Lower lobe of right lung (tissue), 2 donors: ENCODE measurements around the gene SLC16A8. TPM values are rescaled to one million over a fixed set of nuclear protein-coding genes. Genes with fewer than 3 reads are reported as not detected.

Experiments
- ATAC-seq, 2 donors: fragments of 200-7000 bp; cut with Tn5 transposase; one replicate each; pipeline ENCODE4 v1.9.1; 2020 to 2022; ENCODE audit warnings: mild to moderate bottlenecking in 2 of 2, moderate library complexity in 2 of 2
- DNase-seq: peaks from one replicate; pipeline ENCODE4 v3.0.0-alpha.2; 2020
- H3K27ac ChIP-seq: fragments of 200-600 bp; one replicate; pipeline ENCODE4 v1.8.0; 2022
- H3K27me3 ChIP-seq: fragments of 200-600 bp; one replicate; pipeline ENCODE4 v1.8.0; 2022; ENCODE audit warnings: low read depth
- H3K36me3 ChIP-seq: fragments of 200-600 bp; one replicate; pipeline ENCODE4 v1.8.0; 2022; ENCODE audit warnings: mild to moderate bottlenecking
- H3K4me1 ChIP-seq: fragments of 200-600 bp; one replicate; pipeline ENCODE4 v1.8.0; 2022
- H3K4me3 ChIP-seq: fragments of 200-600 bp; one replicate; pipeline ENCODE4 v1.8.0; 2022; ENCODE audit warnings: mild to moderate bottlenecking
- H3K9me3 ChIP-seq: fragments of 200-600 bp; one replicate; pipeline ENCODE4 v1.8.0; 2022
- CTCF ChIP-seq: fragments of 200-600 bp; IDR thresholded peaks from one replicate; pipeline ENCODE4 v1.8.0; 2022; ENCODE audit warnings: antibody characterized with exemption, mild to moderate bottlenecking
- intact Hi-C: fragments of 100-400 bp; cut with DNase I; formaldehyde crosslinking; loops from one replicate; pipeline ENCODE4 v1.11.0; 2022
- total RNA-seq: library from RNA; stranded (reverse); fragmentation: NEBNext Ultra II Directional; extraction: Animal tissue kit (Norgen Biotek cat#: 25700); gene quantifications from one replicate; pipeline ENCODE4 v1.2.1, GENCODE V29; 2021
- donor health status: DM: no; HTN: yes; CAD: no; lungs with severe emphysema.

SLC16A8 gene
- total RNA-seq, 1 donor from 2014 or later: 0.24 TPM

GRCh38 chr22:38115423-38116205 lies 31.6 kb upstream of the SLC16A8 start:
- peak; percentile 40 for DNase-seq
- no peak overlapping the region for H3K4me3 ChIP-seq
- intact Hi-C loops: no loop called here
- H3K4me1 ChIP-seq: peaks cover 9% of the 10 kb centered on the region
- no peak for ATAC-seq
- peaks cover 11% of the 10 kb centered on the region for H3K36me3 ChIP-seq
- no peak overlapping the region for H3K27ac ChIP-seq
- H3K27me3 ChIP-seq: no peaks in the 10 kb centered on the region
- no peak for TF ChIP-seq CTCF
- H3K9me3 ChIP-seq: no peaks in the 10 kb centered on the region

- intact Hi-C loops: no loop called here
- Histone ChIP-seq H3K27me3 (no peaks in the 10 kb centered on the region), H3K4me1 (peaks cover 9% of the 10 kb centered on the region), H3K9me3 (no peaks in the 10 kb centered on the region), H3K27ac (no peak overlapping the region), H3K4me3 (no peak overlapping the region), H3K36me3 (peaks cover 11% of the 10 kb centered on the region)
- ATAC-seq (peak; percentile 91 to 93), DNase-seq (peak; percentile 89)
- peak; percentile 96 for TF ChIP-seq CTCF
Observed at GRCh38 chr22:38114484-38115398, 30.8 kb upstream of the SLC16A8 start.

- H3K4me1 ChIP-seq: peaks cover 9% of the 10 kb centered on the region
- H3K9me3 ChIP-seq: no peaks in the 10 kb centered on the region
- H3K36me3 ChIP-seq: peaks cover 3% of the 10 kb centered on the region
- DNase-seq (no peak), ATAC-seq (no peak)
- no peak overlapping the region for H3K4me3 ChIP-seq
- no peaks in the 10 kb centered on the region for H3K27me3 ChIP-seq
- H3K27ac ChIP-seq: no peak overlapping the region
- TF ChIP-seq CTCF: no peak
- intact Hi-C loops: no loop called here
Observed at GRCh38 chr22:38112381-38112780, 28.4 kb upstream of the SLC16A8 start.

GRCh38 chr22:38111925-38112355 lies 28.0 kb upstream of the SLC16A8 start:
- no peaks in the 10 kb centered on the region for H3K9me3 ChIP-seq
- no peaks in the 10 kb centered on the region for H3K27me3 ChIP-seq
- no peak overlapping the region for H3K4me3 ChIP-seq
- intact Hi-C loops: no loop called here
- TF ChIP-seq CTCF: no peak
- peaks cover 3% of the 10 kb centered on the region for H3K36me3 ChIP-seq
- DNase-seq: no peak
- H3K4me1 ChIP-seq: peaks cover 9% of the 10 kb centered on the region
- ATAC-seq: no peak
- H3K27ac ChIP-seq: no peak overlapping the region

GRCh38 chr22:38110863-38111852 lies 27.2 kb upstream of the SLC16A8 start:
- DNase-seq (peak; percentile 48), ATAC-seq (peak in 1 of 2 donors; percentile 18)
- intact Hi-C loops: no loop called here
- H3K27me3 ChIP-seq: no peaks in the 10 kb centered on the region
- no peak overlapping the region for H3K4me3 ChIP-seq
- H3K9me3 ChIP-seq: no peaks in the 10 kb centered on the region
- H3K4me1 ChIP-seq: peaks cover 9% of the 10 kb centered on the region
- no peak overlapping the region for H3K27ac ChIP-seq
- H3K36me3 ChIP-seq: peaks cover 3% of the 10 kb centered on the region
- no peak for TF ChIP-seq CTCF
